GM06990 (cell line): ENCODE measurements around the gene STH.
A peak's percentile ranks its signal among the peaks of the same experiment; 100 is the strongest.
"Not testable (repeated sequence)": the region's sequence is repeated elsewhere in the genome, so short reads cannot be mapped to it uniquely, and the experiment has no call there.

Experiments used
- DNase-seq: peaks from one replicate; pipeline ENCODE4 v3.0.0-alpha.2; 2011; ENCODE audit not compliant: insufficient read length; ENCODE audit errors: extremely low read depth
- H3K27me3 ChIP-seq: replicated peaks from 2 replicates; pipeline ENCODE4 v1.6.0; 2011; ENCODE audit warnings: low read length; ENCODE audit not compliant: control insufficient read depth, insufficient read depth
- H3K36me3 ChIP-seq: 2 replicates; pipeline ENCODE4 v1.5.1; 2011; ENCODE audit warnings: low read length; ENCODE audit not compliant: control insufficient read depth, insufficient read depth
- H3K4me3 ChIP-seq: replicated peaks from 2 replicates; pipeline ENCODE4 v1.5.1; 2011; ENCODE audit warnings: low read depth, mild to moderate bottlenecking, control low read depth, low read length
- TF ChIP-seq, protein P1 (sequence below): IDR thresholded peaks from 2 replicates; pipeline ENCODE4 v1.5.1; 2011; ENCODE audit warnings: low read length, control low read depth, mild to moderate bottlenecking, inconsistent platforms; ENCODE audit not compliant: insufficient read depth, poor library complexity, severe bottlenecking

The STH gene

DNA sequence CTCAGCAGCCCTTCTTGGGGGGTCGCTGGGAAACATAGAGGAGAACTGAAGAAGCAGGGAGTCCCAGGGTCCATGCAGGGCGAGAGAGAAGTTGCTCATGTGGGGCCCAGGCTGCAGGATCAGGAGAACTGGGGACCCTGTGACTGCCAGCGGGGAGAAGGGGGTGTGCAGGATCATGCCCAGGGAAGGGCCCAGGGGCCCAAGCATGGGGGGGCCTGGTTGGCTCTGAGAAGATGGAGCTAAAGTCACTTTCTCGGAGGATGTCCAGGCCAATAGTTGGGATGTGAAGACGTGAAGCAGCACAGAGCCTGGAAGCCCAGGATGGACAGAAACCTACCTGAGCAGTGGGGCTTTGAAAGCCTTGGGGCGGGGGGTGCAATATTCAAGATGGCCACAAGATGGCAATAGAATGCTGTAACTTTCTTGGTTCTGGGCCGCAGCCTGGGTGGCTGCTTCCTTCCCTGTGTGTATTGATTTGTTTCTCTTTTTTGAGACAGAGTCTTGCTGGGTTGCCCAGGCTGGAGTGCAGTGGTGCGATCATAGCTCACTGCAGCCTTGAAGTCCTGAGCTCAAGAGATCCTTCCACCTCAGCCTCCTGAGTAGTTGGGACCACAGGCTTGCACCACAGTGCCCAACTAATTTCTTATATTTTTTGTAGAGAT is 3.4 kb downstream of the STH start:
- TF ChIP-seq, protein P1, sequence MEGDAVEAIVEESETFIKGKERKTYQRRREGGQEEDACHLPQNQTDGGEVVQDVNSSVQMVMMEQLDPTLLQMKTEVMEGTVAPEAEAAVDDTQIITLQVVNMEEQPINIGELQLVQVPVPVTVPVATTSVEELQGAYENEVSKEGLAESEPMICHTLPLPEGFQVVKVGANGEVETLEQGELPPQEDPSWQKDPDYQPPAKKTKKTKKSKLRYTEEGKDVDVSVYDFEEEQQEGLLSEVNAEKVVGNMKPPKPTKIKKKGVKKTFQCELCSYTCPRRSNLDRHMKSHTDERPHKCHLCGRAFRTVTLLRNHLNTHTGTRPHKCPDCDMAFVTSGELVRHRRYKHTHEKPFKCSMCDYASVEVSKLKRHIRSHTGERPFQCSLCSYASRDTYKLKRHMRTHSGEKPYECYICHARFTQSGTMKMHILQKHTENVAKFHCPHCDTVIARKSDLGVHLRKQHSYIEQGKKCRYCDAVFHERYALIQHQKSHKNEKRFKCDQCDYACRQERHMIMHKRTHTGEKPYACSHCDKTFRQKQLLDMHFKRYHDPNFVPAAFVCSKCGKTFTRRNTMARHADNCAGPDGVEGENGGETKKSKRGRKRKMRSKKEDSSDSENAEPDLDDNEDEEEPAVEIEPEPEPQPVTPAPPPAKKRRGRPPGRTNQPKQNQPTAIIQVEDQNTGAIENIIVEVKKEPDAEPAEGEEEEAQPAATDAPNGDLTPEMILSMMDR, result peak; percentile 75
- Histone ChIP-seq H3K36me3 (no peaks in the 10 kb centered on the region), H3K27me3 (no peaks in the 10 kb centered on the region), H3K4me3 (no peak overlapping the region)
- no peak for DNase-seq

- Histone ChIP-seq H3K27me3 (no peaks in the 10 kb centered on the region), H3K4me3 (no peak overlapping the region), H3K36me3 (no peaks in the 10 kb centered on the region)
- no peak for DNase-seq
- TF ChIP-seq, protein P1, result no peak
Observed at GRCh38 chr17:46002973-46003316, 3.9 kb downstream of the STH start.

DNA sequence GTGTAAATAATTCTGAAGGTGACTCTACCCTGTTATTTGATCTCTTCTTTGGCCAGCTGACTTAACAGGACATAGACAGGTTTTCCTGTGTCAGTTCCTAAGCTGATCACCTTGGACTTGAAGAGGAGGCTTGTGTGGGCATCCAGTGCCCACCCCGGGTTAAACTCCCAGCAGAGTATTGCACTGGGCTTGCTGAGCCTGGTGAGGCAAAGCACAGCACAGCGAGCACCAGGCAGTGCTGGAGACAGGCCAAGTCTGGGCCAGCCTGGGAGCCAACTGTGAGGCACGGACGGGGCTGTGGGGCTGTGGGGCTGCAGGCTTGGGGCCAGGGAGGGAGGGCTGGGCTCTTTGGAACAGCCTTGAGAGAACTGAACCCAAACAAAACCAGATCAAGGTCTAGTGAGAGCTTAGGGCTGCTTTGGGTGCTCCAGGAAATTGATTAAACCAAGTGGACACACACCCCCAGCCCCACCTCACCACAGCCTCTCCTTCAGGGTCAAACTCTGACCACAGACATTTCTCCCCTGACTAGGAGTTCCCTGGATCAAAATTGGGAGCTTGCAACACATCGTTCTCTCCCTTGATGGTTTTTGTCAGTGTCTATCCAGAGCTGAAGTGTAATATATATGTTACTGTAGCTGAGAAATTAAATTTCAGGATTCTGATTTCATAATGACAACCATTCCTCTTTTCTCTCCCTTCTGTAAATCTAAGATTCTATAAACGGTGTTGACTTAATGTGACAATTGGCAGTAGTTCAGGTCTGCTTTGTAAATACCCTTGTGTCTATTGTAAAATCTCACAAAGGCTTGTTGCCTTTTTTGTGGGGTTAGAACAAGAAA is 5.1 kb downstream of the STH start:
- Histone ChIP-seq H3K4me3 (no peak overlapping the region), H3K36me3 (no peaks in the 10 kb centered on the region), H3K27me3 (no peaks in the 10 kb centered on the region)
- TF ChIP-seq, protein P1, result no peak
- no peak for DNase-seq

DNA sequence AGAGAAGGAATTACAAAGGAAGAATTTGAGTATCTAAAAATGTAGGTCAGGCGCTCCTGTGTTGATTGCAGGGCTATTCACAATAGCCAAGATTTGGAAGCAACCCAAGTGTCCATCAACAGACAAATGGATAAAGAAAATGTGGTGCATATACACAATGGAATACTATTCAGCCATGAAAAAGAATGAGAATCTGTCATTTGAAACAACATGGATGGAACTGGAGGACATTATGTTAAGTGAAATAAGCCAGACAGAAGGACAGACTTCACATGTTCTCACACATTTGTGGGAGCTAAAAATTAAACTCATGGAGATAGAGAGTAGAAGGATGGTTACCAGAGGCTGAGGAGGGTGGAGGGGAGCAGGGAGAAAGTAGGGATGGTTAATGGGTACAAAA is 7.0 kb downstream of the STH start:
- not testable (repeated sequence) for H3K27me3 ChIP-seq, DNase-seq, H3K36me3 ChIP-seq, H3K4me3 ChIP-seq

DNA sequence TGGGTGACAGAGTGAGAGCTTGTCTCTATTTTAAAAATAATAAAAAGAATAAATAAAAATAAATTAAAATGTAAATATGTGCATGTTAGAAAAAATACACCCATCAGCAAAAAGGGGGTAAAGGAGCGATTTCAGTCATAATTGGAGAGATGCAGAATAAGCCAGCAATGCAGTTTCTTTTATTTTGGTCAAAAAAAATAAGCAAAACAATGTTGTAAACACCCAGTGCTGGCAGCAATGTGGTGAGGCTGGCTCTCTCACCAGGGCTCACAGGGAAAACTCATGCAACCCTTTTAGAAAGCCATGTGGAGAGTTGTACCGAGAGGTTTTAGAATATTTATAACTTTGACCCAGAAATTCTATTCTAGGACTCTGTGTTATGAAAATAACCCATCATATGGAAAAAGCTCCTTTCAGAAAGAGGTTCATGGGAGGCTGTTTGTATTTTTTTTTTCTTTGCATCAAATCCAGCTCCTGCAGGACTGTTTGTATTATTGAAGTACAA is 8.5 kb downstream of the STH start:
- DNase-seq, result no peak
- no peaks in the 10 kb centered on the region for H3K36me3 ChIP-seq
- TF ChIP-seq, protein P1, result no peak

DNA sequence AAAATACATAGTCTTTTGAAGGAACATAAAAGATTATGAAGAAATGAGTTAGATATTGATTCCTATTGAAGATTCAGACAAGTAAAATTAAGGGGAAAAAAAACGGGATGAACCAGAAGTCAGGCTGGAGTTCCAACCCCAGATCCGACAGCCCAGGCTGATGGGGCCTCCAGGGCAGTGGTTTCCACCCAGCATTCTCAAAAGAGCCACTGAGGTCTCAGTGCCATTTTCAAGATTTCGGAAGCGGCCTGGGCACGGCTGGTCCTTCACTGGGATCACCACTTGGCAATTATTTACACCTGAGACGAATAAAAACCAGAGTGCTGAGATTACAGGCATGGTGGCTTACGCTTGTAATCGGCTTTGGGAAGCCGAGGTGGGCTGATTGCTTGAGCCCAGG is 9.5 kb downstream of the STH start:
- no peak overlapping the region for H3K4me3 ChIP-seq
- no peaks in the 10 kb centered on the region for H3K36me3 ChIP-seq
- H3K27me3 ChIP-seq, result no peaks in the 10 kb centered on the region
- DNase-seq, result no peak
- TF ChIP-seq, protein P1, result no peak

More for the DNA sequence above, 8.5 kb downstream of the STH start:
- H3K27me3 ChIP-seq, result no peaks in the 10 kb centered on the region
- no peak overlapping the region for H3K4me3 ChIP-seq
